Measurements from ENCODE around the gene VBP1. TPM values are rescaled to one million over a fixed set of nuclear protein-coding genes. Genes with fewer than 3 reads are reported as not detected.
"Not testable (repeated sequence)": the region's sequence is repeated elsewhere in the genome, so short reads cannot be mapped to it uniquely, and the experiment has no call there.

Gene VBP1
- polyA plus RNA-seq, 3 donors = 68.8 to 88.8 (median 70.2) TPM

DNA sequence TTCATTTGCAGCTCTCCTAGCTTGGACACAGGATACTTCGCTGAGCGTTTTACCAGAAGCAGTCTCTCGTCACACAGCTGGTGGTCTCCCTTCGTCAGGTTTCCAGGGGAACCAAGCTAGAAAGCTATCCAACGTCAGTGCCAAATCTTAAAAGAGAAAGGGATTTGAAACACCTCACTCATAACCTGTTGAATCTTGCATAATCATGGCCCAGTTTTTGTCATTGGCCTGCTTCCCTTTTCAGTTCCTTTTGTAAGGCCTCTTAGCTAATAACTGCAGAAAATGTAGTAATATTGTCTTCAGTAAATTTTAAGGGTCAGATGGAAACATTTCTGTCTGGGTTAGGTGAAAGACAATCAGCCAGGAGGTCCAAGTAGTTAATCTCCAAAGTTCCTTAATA lies 26.0 kb downstream of the VBP1 start:
- no peak for DNase-seq (ENCODE audit: extremely low read depth in 1 of 11, low read depth in 9 of 11, low spot score in 4 of 11)

GRCh38 chrX:155246748-155247147 lies 30.5 kb downstream of the VBP1 start:
- DNase-seq (ENCODE audit: extremely low read depth in 1 of 11, low read depth in 9 of 11, low spot score in 4 of 11) = no peak

GRCh38 chrX:155247497-155247896 lies 31.2 kb downstream of the VBP1 start:
- no peak for DNase-seq (ENCODE audit: extremely low read depth in 1 of 11, low read depth in 9 of 11, low spot score in 4 of 11)

GRCh38 chrX:155251391-155251790 lies 35.1 kb downstream of the VBP1 start:
- DNase-seq (ENCODE audit: extremely low read depth in 1 of 11, low read depth in 9 of 11, low spot score in 4 of 11) = no peak

DNA sequence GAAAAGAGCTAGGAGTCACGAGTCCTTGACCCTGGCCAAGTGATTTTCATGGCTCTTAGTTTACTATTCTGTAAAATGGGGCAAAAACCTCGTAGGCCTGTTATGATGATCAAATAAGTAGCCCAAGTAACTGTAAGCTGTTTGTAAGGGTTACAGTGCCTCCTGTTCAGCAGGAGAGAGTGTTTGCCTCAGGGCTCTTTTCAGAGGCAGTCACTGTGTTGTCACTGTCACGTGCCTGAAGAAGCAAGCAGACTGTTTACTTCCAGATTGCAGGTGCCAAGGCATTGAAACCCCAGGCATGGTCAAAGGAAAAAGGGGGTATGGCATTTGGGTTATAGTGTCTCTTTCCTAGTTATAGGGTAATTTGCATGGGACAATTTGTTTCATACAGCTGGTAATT lies 43.5 kb downstream of the VBP1 start:
- DNase-seq (ENCODE audit: extremely low read depth in 1 of 11, low read depth in 9 of 11, low spot score in 4 of 11) = no peak

DNA sequence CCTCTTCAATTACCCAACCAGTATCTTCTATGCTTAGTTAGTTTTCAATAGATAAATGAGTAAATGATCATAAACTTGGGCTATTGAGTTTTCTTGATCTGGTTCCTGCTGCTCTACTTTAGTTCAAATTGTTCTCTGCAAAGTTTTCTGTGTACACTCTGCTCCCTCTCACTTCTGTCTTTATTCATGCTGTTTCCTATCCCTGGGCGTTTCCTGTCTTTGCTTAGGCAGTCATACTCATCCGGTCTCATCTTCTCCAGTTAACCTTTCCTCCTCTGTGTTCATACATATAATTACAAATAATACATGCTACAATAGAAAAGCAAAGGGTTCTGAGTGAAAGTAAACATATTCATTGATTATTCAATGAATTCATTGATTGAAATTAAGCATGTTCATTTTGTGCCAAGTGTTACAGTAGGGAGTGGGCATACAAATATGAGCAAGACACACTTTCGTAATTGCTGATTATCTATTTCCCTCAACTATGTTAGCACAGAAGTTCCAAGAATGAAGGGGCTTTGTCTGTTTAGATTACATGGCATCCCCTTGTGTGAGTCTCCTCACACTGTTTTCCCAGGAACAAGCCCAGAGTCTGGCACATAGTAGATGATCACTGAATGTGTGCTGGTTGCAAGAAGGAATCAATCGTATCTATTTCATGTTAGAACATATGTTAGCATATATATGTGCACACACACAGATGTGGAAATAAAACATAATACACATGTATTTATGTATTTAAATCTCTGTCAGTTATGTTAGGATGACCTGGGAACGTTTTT lies 46.9 kb downstream of the VBP1 start:
- DNase-seq (ENCODE audit: extremely low read depth in 1 of 11, low read depth in 9 of 11, low spot score in 4 of 11) = no peak

- peak in 8 of 11 donors; percentile 5 to 28 (median 10) for DNase-seq (ENCODE audit: extremely low read depth in 1 of 11, low read depth in 9 of 11, low spot score in 4 of 11)
Observed at GRCh38 chrX:155263854-155264628, 47.8 kb downstream of the VBP1 start, which contains the start of gene RAB39B. Gene RAB39B, minus strand, starts transcription at chrX:155264491. Its CDS starts 203 bp downstream, at chrX:155264288.

- no peak for DNase-seq (ENCODE audit: extremely low read depth in 1 of 11, low read depth in 9 of 11, low spot score in 4 of 11)
Observed at GRCh38 chrX:155266439-155266838, 50.2 kb downstream of the VBP1 start.

GRCh38 chrX:155267995-155268394 lies 51.7 kb downstream of the VBP1 start:
- not testable (repeated sequence) for DNase-seq (ENCODE audit: extremely low read depth in 1 of 11, low read depth in 9 of 11, low spot score in 4 of 11)

GRCh38 chrX:155270969-155271368 lies 54.7 kb downstream of the VBP1 start:
- DNase-seq (ENCODE audit: extremely low read depth in 1 of 11, low read depth in 9 of 11, low spot score in 4 of 11) = no peak

GRCh38 chrX:155279873-155280272 lies 63.6 kb downstream of the VBP1 start:
- no peak for DNase-seq (ENCODE audit: extremely low read depth in 1 of 11, low read depth in 9 of 11, low spot score in 4 of 11)

Other genes with a start within 250 kb of the VBP1 start
- 10 to 100 TPM; 12.2 to 18.7 (median 12.7) TPM for gene F8, start 193.7 kb upstream of the VBP1 start, polyA plus RNA-seq (ENCODE audit: insufficient read length in 3 of 3)
- 100 to 1,000 TPM; 100 to 118 (median 117) TPM for gene FUNDC2, start 189.6 kb upstream of the VBP1 start, polyA plus RNA-seq (ENCODE audit: insufficient read length in 3 of 3)
- 1 to 10 TPM; 5.2 to 8.9 (median 8.0) TPM for gene CMC4, start 145.3 kb upstream of the VBP1 start, polyA plus RNA-seq (ENCODE audit: insufficient read length in 3 of 3)
- 10 to 100 TPM; 18.8 to 26.2 (median 18.9) TPM for gene MTCP1, start 145.3 kb upstream of the VBP1 start, polyA plus RNA-seq (ENCODE audit: insufficient read length in 3 of 3)
- gene BRCC3, start 145.0 kb upstream of the VBP1 start, polyA plus RNA-seq (ENCODE audit: insufficient read length in 3 of 3) = 10 to 100 TPM; 25.5 to 31.0 (median 27.4) TPM
- gene RAB39B, start 48.0 kb downstream of the VBP1 start, polyA plus RNA-seq (ENCODE audit: insufficient read length in 3 of 3) = 1 to 10 TPM; 2.3 to 3.6 (median 3.0) TPM
- 1 to 10 TPM; 2.5 to 4.0 (median 3.0) TPM for gene CLIC2, start 118.2 kb downstream of the VBP1 start, polyA plus RNA-seq (ENCODE audit: insufficient read length in 3 of 3)
- not detected for gene F8A2, start 165.6 kb downstream of the VBP1 start, polyA plus RNA-seq (ENCODE audit: insufficient read length in 3 of 3)
- 10 to 100 TPM in 1 of 3 donors, 1 to 10 TPM in 2; 1.9 to 15.5 (median 8.0) TPM for gene F8A3, start 242.2 kb downstream of the VBP1 start, polyA plus RNA-seq (ENCODE audit: insufficient read length in 3 of 3)

All from renal cortex interstitium (tissue), 11 donors.